Loucy (cell line): ENCODE results near the gene TRERF1.

Source experiments
- H2AFZ ChIP-seq: fragments of 200-600 bp; sonication (generic); 2 replicates; pipeline ENCODE4 v1.6.0; 2016; ENCODE audit warnings: antibody characterized with exemption, mild to moderate bottlenecking, low read length, moderate library complexity
- H3F3A ChIP-seq: fragments of 200-600 bp; 2 replicates; pipeline ENCODE4 v1.6.0; 2016; ENCODE audit warnings: antibody characterized with exemption, low read depth, mild to moderate bottlenecking
- H3K27me3 ChIP-seq: fragments of 200-600 bp; sonication (generic); 2 replicates; pipeline ENCODE4 v1.6.1; 2014; ENCODE audit warnings: low read length, mild to moderate bottlenecking; ENCODE audit not compliant: insufficient read depth, poor library complexity, severe bottlenecking
- H3K36me3 ChIP-seq: fragments of 200-600 bp; sonication (generic); 2 replicates; pipeline ENCODE4 v1.6.1; 2016; ENCODE audit warnings: low read length; ENCODE audit not compliant: insufficient read depth
- H3K4me1 ChIP-seq: fragments of 200-600 bp; sonication (generic); 2 replicates; pipeline ENCODE4 v1.5.1; 2014; ENCODE audit warnings: low read length, mild to moderate bottlenecking; ENCODE audit not compliant: insufficient read depth, poor library complexity, severe bottlenecking
- H3K4me2 ChIP-seq: fragments of 200-600 bp; sonication (generic); 2 replicates; pipeline ENCODE4 v1.6.0; 2014; ENCODE audit warnings: antibody characterized with exemption, low read length, low read depth, mild to moderate bottlenecking; ENCODE audit not compliant: poor library complexity, severe bottlenecking
- H3K4me3 ChIP-seq: fragments of 200-600 bp; sonication (generic); 2 replicates; pipeline ENCODE4 v1.5.1; 2014; ENCODE audit warnings: low read length, mild to moderate bottlenecking, mixed read lengths; ENCODE audit not compliant: poor library complexity, severe bottlenecking
- H3K79me2 ChIP-seq: fragments of 200-600 bp; sonication (generic); 2 replicates; pipeline ENCODE4 v1.6.1; 2014; ENCODE audit warnings: low read length; ENCODE audit not compliant: insufficient read depth
- H3K9ac ChIP-seq: fragments of 200-600 bp; sonication (generic); 2 replicates; pipeline ENCODE4 v1.6.0; 2014; ENCODE audit warnings: mild to moderate bottlenecking, low read depth, low read length, moderate library complexity; ENCODE audit not compliant: poor library complexity, severe bottlenecking
- H3K9me2 ChIP-seq: fragments of 200-600 bp; sonication (generic); replicated peaks from 2 replicates; pipeline ENCODE4 v1.6.1; 2016; ENCODE audit warnings: low read depth, low read length, mixed read lengths
- H3K9me3 ChIP-seq: fragments of 200-600 bp; sonication (generic); 2 replicates; pipeline ENCODE4 v1.6.1; 2014; ENCODE audit warnings: mild to moderate bottlenecking, antibody characterized with exemption, low read length, low read depth; ENCODE audit not compliant: insufficient read depth
- H4K20me1 ChIP-seq: fragments of 200-600 bp; sonication (generic); 2 replicates; pipeline ENCODE4 v1.6.0; 2014; ENCODE audit warnings: antibody characterized with exemption, low read length, mild to moderate bottlenecking; ENCODE audit not compliant: insufficient read depth, poor library complexity, severe bottlenecking
- CTCF ChIP-seq: fragments of 200-600 bp; sonication (generic); conservative IDR thresholded peaks from 2 replicates; pipeline ENCODE4 v1.5.1; 2014; ENCODE audit warnings: mild to moderate bottlenecking, antibody characterized with exemption, low read length
- EZH2phosphoT487 ChIP-seq: fragments of 200-600 bp; IDR thresholded peaks from 2 replicates; pipeline ENCODE4 v1.6.1; 2018; ENCODE audit warnings: antibody characterized with exemption, mild to moderate bottlenecking, moderate library complexity, borderline replicate concordance

Gene TRERF1

GRCh38 chr6:42453654-42454427 lies 2.1 kb upstream of the TRERF1 start:
- TF ChIP-seq CTCF (no peak), EZH2phosphoT487 (no peak)
- H4K20me1 ChIP-seq, result peaks cover 15% of the 10 kb centered on the region
- peaks cover 23% of the 10 kb centered on the region for H3K4me1 ChIP-seq
- peaks cover 27% of the 10 kb centered on the region for H3K79me2 ChIP-seq
- H3K36me3 ChIP-seq, result no peaks in the 10 kb centered on the region
- H3K4me2 ChIP-seq, result peak overlapping the region; percentile 86
- no peaks in the 10 kb centered on the region for H3K9me2 ChIP-seq
- no peaks in the 10 kb centered on the region for H3K9me3 ChIP-seq
- H2AFZ ChIP-seq, result no peak overlapping the region
- peak overlapping the region; percentile 93 for H3K9ac ChIP-seq
- peak overlapping the region; percentile 83 for H3K4me3 ChIP-seq
- no peaks in the 10 kb centered on the region for H3F3A ChIP-seq
- H3K27me3 ChIP-seq, result no peaks in the 10 kb centered on the region

GRCh38 chr6:42453031-42453653 lies 1.4 kb upstream of the TRERF1 start:
- H3K27me3 ChIP-seq, result no peaks in the 10 kb centered on the region
- H3K9me3 ChIP-seq, result no peaks in the 10 kb centered on the region
- no peaks in the 10 kb centered on the region for H3K9me2 ChIP-seq
- TF ChIP-seq EZH2phosphoT487 (no peak), CTCF (no peak)
- H3K36me3 ChIP-seq, result no peaks in the 10 kb centered on the region
- peak overlapping the region; percentile 80 for H2AFZ ChIP-seq
- H4K20me1 ChIP-seq, result peaks cover 20% of the 10 kb centered on the region
- H3K4me2 ChIP-seq, result peak overlapping the region; percentile 86
- H3K9ac ChIP-seq, result peak overlapping the region; percentile 93
- peaks cover 30% of the 10 kb centered on the region for H3K4me1 ChIP-seq
- H3F3A ChIP-seq, result no peaks in the 10 kb centered on the region
- peaks cover 34% of the 10 kb centered on the region for H3K79me2 ChIP-seq
- H3K4me3 ChIP-seq, result peak overlapping the region; percentile 83

GRCh38 chr6:42452171-42453030 lies 675 bp upstream of the TRERF1 start:
- TF ChIP-seq EZH2phosphoT487, result no peak
- no peak for TF ChIP-seq CTCF

More at GRCh38 chr6:42452171-42453030, 675 bp upstream of the TRERF1 start:
- Histone ChIP-seq H2AFZ (peak overlapping the region; percentile 90), H3K4me1 (peaks cover 35% of the 10 kb centered on the region), H3K36me3 (no peaks in the 10 kb centered on the region), H3K9me2 (no peaks in the 10 kb centered on the region), H3K9ac (peak overlapping the region; percentile 93), H3F3A (no peaks in the 10 kb centered on the region), H3K4me2 (peak overlapping the region; percentile 86), H3K79me2 (peaks cover 41% of the 10 kb centered on the region), H4K20me1 (peaks cover 25% of the 10 kb centered on the region), H3K27me3 (no peaks in the 10 kb centered on the region), H3K4me3 (peak overlapping the region; percentile 83), H3K9me3 (no peaks in the 10 kb centered on the region)
